ENCODE measurements around the gene SEBOX.
"Not testable (repeated sequence)": the region's sequence is repeated elsewhere in the genome, so short reads cannot be mapped to it uniquely, and the experiment has no call there.

Gene SEBOX

GRCh38 chr17:28367641-28368305, 2.8 kb upstream of the SEBOX start:
- DNase-seq = no peak

- no peak for DNase-seq
These were observed 1.6 kb upstream of the SEBOX start for GRCh38 chr17:28366605-28367004.

GRCh38 chr17:28365487-28365886, 488 bp upstream of the SEBOX start:
- DNase-seq = no peak

- DNase-seq = no peak
These were observed 986 bp downstream of the SEBOX start for GRCh38 chr17:28363776-28364650.

- DNase-seq = no peak
These were observed 1.8 kb downstream of the SEBOX start for GRCh38 chr17:28363186-28363585.

DNA sequence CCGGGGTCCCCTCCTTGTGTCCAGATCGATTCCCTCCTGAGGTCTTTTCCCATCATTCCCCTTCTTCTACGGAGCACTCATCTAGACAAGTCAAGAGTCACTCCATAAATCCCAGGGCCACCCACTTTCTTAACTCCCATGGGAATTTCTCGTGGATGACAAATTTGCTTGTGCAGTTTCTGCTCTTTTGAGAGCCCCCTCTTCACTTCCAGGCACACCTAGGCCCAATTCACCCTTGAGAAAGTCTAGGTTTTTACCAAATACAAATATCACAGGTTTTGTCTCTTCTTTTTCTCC, 7.2 kb downstream of the SEBOX start:
- DNase-seq = no peak

- peak; percentile 50 for DNase-seq
These were observed 7.7 kb downstream of the SEBOX start, which contains the start of gene POLDIP2 for GRCh38 chr17:28357061-28357900. TSS of gene POLDIP2 (minus strand) at chr17:28357527. CDS start at chr17:28357448, 79 bp downstream.

- DNase-seq = no peak
These were observed 14.7 kb downstream of the SEBOX start for GRCh38 chr17:28350271-28350670.

DNA sequence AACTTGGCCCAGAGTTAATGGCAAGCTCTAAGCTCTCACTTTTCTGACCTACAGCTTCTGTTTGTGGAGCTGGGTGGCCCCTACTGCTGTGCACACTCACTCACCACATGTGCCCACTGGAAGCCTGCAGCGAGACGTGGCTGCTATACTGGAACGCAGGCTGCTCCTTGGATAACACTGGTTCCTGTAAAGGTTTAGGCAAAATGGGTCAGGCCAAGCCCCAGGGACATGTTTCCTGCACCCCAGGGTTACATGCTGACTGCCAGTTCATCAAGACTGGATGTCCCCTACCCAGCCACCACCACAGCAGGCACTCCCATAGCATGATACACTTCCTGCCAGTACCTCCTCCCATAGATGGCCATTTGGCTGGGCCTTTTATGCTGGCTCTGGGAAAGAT, 16.0 kb downstream of the SEBOX start:
- no peak for DNase-seq

- no peak for DNase-seq
These were observed 17.6 kb downstream of the SEBOX start for GRCh38 chr17:28347261-28347891.

DNA sequence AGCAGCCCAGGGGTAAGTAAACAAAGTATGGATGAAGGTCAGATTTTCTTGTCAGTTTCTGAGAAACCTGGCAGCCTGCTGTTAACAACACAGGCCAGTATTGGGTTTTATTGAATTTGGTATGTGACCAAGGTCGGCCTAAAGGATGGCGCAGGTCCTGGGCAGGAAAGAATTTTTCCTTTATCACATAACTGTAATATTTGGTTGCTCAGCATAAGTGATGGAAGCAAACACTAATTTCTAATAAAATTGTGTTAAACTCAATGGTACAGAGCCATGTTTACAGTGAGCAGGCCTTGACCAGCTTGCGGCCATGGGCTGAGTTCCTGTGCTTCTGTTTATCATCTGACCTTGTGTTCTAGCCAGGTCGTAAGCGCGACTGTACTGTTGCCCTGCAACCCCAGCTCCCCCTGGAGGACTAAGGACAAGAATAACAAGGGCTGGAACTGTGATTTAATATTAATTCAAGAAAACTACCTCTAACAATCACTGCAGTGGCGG, 18.2 kb downstream of the SEBOX start:
- no peak for DNase-seq

DNA sequence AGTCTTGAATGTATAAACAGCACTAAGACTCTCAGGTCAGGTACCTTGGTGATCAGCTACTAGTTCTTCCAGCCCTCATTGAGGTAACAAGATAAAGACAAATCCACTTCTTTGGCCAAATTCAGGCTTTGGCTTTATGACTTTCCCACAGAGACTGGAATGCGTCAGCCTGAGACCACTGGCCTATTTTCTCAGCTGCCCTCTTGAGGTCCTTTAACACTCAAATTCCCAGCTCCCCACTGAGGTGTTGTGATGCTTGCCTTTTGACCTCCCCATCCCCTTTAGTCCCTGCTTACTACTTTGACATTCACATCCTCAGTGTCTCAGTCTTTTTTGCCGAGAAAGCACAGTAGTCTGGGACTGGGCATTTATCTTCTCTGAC, 18.8 kb downstream of the SEBOX start:
- DNase-seq = no peak

- peak; percentile 68 for DNase-seq
These were observed 19.4 kb downstream of the SEBOX start for GRCh38 chr17:28345419-28346198.

DNA sequence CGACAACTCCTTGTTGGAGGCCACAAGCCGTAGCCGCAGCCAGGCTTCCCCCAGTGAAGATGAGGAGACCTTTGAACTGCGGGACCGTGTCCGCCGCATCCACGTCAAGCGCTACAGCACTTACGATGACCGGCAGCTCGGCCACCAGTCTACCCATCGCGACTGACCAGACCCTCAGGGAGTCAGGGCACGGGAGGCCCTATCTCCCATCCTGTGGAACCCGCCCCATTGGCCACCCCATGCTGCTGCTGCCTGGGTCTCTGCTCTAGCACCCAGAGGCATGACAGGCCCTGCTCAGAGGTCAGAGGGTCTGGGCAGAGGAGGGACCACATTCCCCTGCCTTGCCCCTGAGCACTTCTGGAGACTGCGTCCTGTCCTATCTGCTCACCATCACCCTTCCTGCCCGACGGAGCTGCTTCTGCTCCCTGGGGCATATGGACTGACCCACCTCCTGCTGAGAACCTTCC, 20.5 kb downstream of the SEBOX start:
- DNase-seq = no peak

DNA sequence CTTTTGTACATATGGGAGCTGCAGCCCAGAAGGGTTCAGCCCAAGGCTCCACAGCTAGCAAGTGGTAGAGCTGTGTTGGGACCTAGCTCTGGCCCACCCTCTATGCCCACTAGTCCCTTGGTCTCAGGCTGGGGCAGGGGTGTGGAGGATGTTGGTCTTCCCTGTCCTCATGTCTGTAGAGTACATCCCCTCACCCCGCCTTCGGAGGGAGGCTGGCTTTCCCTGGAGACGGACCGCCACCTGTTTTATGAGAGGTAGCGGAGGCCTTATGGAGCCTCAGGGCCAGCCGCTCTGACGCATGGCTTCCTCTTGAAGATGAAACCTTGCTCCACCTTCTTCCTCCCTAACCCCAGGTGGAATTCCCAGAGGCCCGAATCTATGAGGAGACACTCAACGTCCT, 21.0 kb downstream of the SEBOX start:
- no peak for DNase-seq

- DNase-seq = peak; percentile 52
These were observed 21.5 kb downstream of the SEBOX start for GRCh38 chr17:28343491-28343932.

- DNase-seq = no peak
These were observed 22.7 kb downstream of the SEBOX start for GRCh38 chr17:28342313-28342712.

DNA sequence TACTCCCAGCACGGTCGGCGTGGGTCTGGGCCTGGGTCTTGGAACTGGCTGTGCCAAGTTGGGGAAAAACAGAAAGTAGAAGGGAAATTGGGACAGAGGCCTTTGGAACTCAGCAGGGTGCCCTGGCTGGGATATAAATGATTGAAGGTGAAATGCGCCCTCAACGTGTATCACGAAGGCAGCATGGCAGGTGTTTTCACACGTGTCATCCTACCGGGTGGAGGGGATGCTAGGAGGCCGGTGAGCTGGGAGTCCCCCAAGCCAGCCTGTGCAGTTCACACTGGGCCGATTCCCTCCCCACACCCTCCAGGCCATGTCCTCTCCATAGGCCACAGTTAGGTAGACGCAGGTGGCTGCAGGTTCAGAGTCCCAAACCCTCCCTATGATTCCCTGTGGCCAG, 23.5 kb downstream of the SEBOX start:
- no peak for DNase-seq

- DNase-seq = no peak
These were observed 24.6 kb downstream of the SEBOX start for GRCh38 chr17:28340374-28340773.

GRCh38 chr17:28339431-28339830, 25.6 kb downstream of the SEBOX start:
- DNase-seq = no peak

DNA sequence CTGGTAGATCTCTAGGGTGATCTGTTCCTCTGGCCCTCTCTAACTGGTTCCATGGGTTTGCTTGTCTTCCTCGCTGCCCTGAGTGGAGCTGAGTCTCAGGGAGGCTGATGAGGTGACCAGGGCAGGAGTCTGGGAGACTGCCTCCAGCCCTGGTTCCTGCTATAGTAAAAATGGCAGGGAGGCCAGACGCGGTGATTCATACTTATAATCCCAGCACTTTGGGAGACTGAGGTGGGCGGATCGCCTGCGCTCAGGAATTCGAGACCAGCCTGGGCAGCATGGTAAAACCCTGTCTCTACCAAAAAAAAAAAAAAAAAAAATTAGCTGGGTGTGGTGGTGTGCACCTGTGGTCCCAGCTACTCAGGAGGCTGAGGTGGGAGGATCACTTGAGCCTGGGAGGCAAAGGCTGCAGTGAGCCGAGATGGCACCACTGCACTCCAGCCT, 26.2 kb downstream of the SEBOX start:
- DNase-seq = not testable (repeated sequence)

Data from NCI-H2029 treated with DMSO at 0.1 percent for 48 hours (cell line).